ENCODE measurements around the gene CTPS2.
"Not testable (repeated sequence)": the region's sequence is repeated elsewhere in the genome, so short reads cannot be mapped to it uniquely, and the experiment has no call there.

Gene CTPS2

GRCh38 chrX:16629909-16630308 lies 82.6 kb downstream of the CTPS2 start:
- H3K4me3 ChIP-seq = no peak overlapping the region
- H3K27ac ChIP-seq = no peak overlapping the region
- DNase-seq = no peak
- intact Hi-C loops (cut with DNase I; ENCODE audit: low total_unique reads) = no loop called here
- H3K36me3 ChIP-seq = no peaks in the 10 kb centered on the region
- TF ChIP-seq CTCF (IDR thresholded peaks at IDR 0.05) = no peak
- H3K4me1 ChIP-seq = no peaks in the 10 kb centered on the region
- no peaks in the 10 kb centered on the region for H3K27me3 ChIP-seq
- no peaks in the 10 kb centered on the region for H3K9me3 ChIP-seq

- H3K9me3 ChIP-seq = no peaks in the 10 kb centered on the region
- no peaks in the 10 kb centered on the region for H3K4me1 ChIP-seq
- H3K27me3 ChIP-seq = no peaks in the 10 kb centered on the region
- intact Hi-C loops (cut with DNase I; ENCODE audit: low total_unique reads) = no loop called here
- no peak for DNase-seq
- no peak overlapping the region for H3K4me3 ChIP-seq
- H3K36me3 ChIP-seq = no peaks in the 10 kb centered on the region
- H3K27ac ChIP-seq = no peak overlapping the region
- TF ChIP-seq CTCF (IDR thresholded peaks at IDR 0.05) = no peak
These were observed 83.4 kb downstream of the CTPS2 start for GRCh38 chrX:16628946-16629595.

- H3K4me3 ChIP-seq; DNase-seq; intact Hi-C loops (cut with DNase I; ENCODE audit: low total_unique reads); H3K36me3 ChIP-seq; H3K4me1 ChIP-seq; H3K27ac ChIP-seq; H3K27me3 ChIP-seq; H3K9me3 ChIP-seq: not testable (repeated sequence)
These were observed 84.0 kb downstream of the CTPS2 start for GRCh38 chrX:16628511-16628910.

GRCh38 chrX:16619024-16619423 lies 93.4 kb downstream of the CTPS2 start:
- H3K4me3 ChIP-seq = no peak overlapping the region
- intact Hi-C loops (cut with DNase I; ENCODE audit: low total_unique reads) = no loop called here
- DNase-seq = no peak
- H3K27ac ChIP-seq = no peak overlapping the region
- H3K9me3 ChIP-seq = no peaks in the 10 kb centered on the region
- H3K27me3 ChIP-seq = no peaks in the 10 kb centered on the region
- no peaks in the 10 kb centered on the region for H3K4me1 ChIP-seq
- H3K36me3 ChIP-seq = peaks cover 0 to 25% (median 8%) of the 10 kb centered on the region in 3 donors
- no peak for TF ChIP-seq CTCF (IDR thresholded peaks at IDR 0.05)

GRCh38 chrX:16618422-16618821 lies 94.0 kb downstream of the CTPS2 start:
- intact Hi-C loops (cut with DNase I; ENCODE audit: low total_unique reads) = no loop called here
- no peaks in the 10 kb centered on the region for H3K4me1 ChIP-seq
- no peak overlapping the region for H3K27ac ChIP-seq
- no peak for DNase-seq
- TF ChIP-seq CTCF (IDR thresholded peaks at IDR 0.05) = no peak
- H3K36me3 ChIP-seq = peaks cover 0 to 31% (median 8%) of the 10 kb centered on the region in 3 donors
- H3K9me3 ChIP-seq = no peaks in the 10 kb centered on the region
- H3K27me3 ChIP-seq = no peaks in the 10 kb centered on the region
- H3K4me3 ChIP-seq = no peak overlapping the region

GRCh38 chrX:16617382-16617781 lies 95.1 kb downstream of the CTPS2 start:
- TF ChIP-seq CTCF (IDR thresholded peaks at IDR 0.05) = no peak
- Histone ChIP-seq H3K4me3 (no peak overlapping the region), H3K36me3 (peaks cover 0 to 35% (median 8%) of the 10 kb centered on the region in 3 donors), H3K9me3 (no peaks in the 10 kb centered on the region), H3K27me3 (no peaks in the 10 kb centered on the region), H3K27ac (no peak overlapping the region), H3K4me1 (no peaks in the 10 kb centered on the region)
- intact Hi-C loops (cut with DNase I; ENCODE audit: low total_unique reads) = no loop called here
- no peak for DNase-seq
